SK-MEL-5 (cell line): ENCODE results near the gene TTC34. TPM values are rescaled to one million over a fixed set of nuclear protein-coding genes. Genes with fewer than 3 reads are reported as not detected.

ENCODE experiments used
- DNase-seq: peaks from one replicate; pipeline ENCODE4 v3.0.0-alpha.2; 2016; ENCODE audit warnings: low read depth, low spot score
- in situ Hi-C: cut with HindIII; loops from 2 replicates; pipeline ENCODE4 v1.10.0; 2016; ENCODE audit warnings: low sequenced_read_pairs, high pct_unique_total_duplicates, low pct_unique_long_range_greater_than_20kb
- total RNA-seq: library from RNA; depleted of rRNA; stranded (reverse); fragments of >200 nt; shearing (Covaris generic); gene quantifications from 2 replicates; pipeline ENCODE4 v1.2.3, GENCODE V29; 2014

Gene TTC34
- total RNA-seq, 1 experiment from 2014 or later: 0.03 TPM

GRCh38 chr1:2611031-2611501, 190.4 kb downstream of the TTC34 start:
- peak; percentile 13 for DNase-seq
- in situ Hi-C loops: no loop called here

GRCh38 chr1:2610036-2610959, 191.2 kb downstream of the TTC34 start:
- no peak for DNase-seq
- in situ Hi-C loops: no loop called here

- in situ Hi-C loops: no loop called here
Observed at GRCh38 chr1:2609319-2610035, 192.0 kb downstream of the TTC34 start.

GRCh38 chr1:2607641-2608091, 193.8 kb downstream of the TTC34 start:
- in situ Hi-C loops: no loop called here
- no peak for DNase-seq

More at GRCh38 chr1:2609319-2610035, 192.0 kb downstream of the TTC34 start:
- DNase-seq: no peak

GRCh38 chr1:2606881-2607621, 194.4 kb downstream of the TTC34 start:
- in situ Hi-C loops: no loop called here
- DNase-seq: no peak

- DNase-seq: no peak
- in situ Hi-C loops: no loop called here
Observed at GRCh38 chr1:2606396-2606880, 195.1 kb downstream of the TTC34 start.

- in situ Hi-C loops: no loop called here
- DNase-seq: no peak
Observed at GRCh38 chr1:2605509-2606395, 195.7 kb downstream of the TTC34 start.

- no peak for DNase-seq
- in situ Hi-C loops: no loop called here
Observed at GRCh38 chr1:2604844-2605508, 196.5 kb downstream of the TTC34 start.

- DNase-seq: no peak
- in situ Hi-C loops: no loop called here
Observed at GRCh38 chr1:2604156-2604843, 197.2 kb downstream of the TTC34 start.

GRCh38 chr1:2603521-2604155, 197.9 kb downstream of the TTC34 start:
- in situ Hi-C loops: no loop called here
- no peak for DNase-seq

GRCh38 chr1:2602866-2603520, 198.5 kb downstream of the TTC34 start:
- no peak for DNase-seq
- in situ Hi-C loops: no loop called here

- in situ Hi-C loops: no loop called here
Observed at GRCh38 chr1:2602311-2602835, 199.1 kb downstream of the TTC34 start.

GRCh38 chr1:2601721-2602303, 199.7 kb downstream of the TTC34 start:
- in situ Hi-C loops: no loop called here
- DNase-seq: no peak

More at GRCh38 chr1:2602311-2602835, 199.1 kb downstream of the TTC34 start:
- DNase-seq: no peak

- DNase-seq: no peak
- in situ Hi-C loops: no loop called here
Observed at GRCh38 chr1:2598329-2598931, 203.1 kb downstream of the TTC34 start.
